ENCODE results near the gene NUDT4.

The NUDT4 gene
- 76.0 to 162 (median 83.8) reads per million in 4 donors for total RNA-seq

- peak; percentile 92 to 97 (median 94) for DNase-seq
Measured at GRCh38 chr12:93377252-93378195, at the start of gene NUDT4. TSS of gene NUDT4 (plus strand) at chr12:93377925. CDS start at chr12:93378323, 398 bp downstream.

DNA sequence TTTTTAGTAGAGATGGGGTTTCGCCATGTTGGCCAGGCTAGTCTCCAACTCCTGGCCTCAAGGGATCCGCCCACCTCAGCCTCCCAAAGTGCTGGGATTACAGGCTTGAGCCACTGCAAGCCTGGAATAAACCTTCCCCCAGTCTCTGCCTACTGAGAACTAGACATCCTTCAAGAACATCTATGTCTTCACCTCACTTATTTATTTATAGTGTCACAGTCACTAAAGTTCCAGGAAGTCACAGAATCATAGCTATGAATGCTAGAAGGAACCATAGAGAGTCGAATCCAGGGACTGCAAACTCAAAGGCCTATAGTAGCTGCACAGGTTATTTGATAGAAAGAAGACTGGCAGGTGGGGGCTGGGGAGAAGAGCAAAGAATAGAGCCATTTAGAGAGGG is 44.7 kb upstream of the NUDT4 start:
- no peak for DNase-seq

GRCh38 chr12:93333828-93334227 is 43.9 kb upstream of the NUDT4 start:
- no peak for DNase-seq

DNA sequence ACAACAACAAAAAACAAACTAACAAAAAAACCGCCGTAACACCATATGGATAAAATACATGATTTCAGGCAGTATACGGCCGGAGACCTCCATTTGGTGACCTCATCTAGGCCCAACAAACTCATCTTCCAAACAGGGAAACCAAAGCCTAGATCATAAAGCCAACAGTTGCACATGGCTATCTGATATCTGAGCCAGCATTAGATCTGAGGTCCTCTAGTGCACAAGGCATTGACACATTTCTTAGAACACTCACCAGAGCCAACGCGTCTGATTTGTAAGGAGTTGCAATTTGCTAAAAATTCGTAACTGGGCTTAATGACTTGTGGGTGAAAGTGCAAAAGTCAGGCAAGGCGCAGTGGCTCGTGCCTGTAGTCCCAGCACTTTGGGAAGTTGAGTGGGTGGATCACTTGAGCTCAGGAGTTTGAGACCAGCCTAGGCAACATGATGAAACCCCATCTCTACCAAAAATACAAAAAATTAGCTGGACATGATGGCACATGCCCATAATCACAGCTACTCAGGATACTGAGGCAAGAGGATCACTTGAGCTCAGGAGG is 42.0 kb upstream of the NUDT4 start:
- DNase-seq, result no peak

- DNase-seq, result no peak
Measured at GRCh38 chr12:93336291-93336741, 41.4 kb upstream of the NUDT4 start.

DNA sequence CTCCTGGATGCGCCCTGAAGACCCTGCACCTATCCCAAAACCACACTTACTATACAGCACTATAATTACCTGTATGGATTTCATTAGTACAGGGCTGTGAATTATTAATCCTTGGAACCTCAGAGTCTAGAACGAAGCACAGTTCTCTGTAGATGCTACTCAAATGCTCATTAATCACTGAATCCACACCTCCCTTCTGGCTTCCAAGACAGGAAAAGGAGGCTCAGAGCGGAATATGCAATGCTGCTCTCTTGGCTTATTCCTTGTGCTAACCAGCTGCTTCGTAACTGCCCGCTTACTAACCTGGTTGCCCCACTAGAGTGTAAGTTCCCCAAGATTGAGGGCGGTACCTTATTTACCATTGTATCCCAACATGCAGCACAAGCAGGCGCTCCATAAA is 39.1 kb upstream of the NUDT4 start:
- no peak for DNase-seq

DNA sequence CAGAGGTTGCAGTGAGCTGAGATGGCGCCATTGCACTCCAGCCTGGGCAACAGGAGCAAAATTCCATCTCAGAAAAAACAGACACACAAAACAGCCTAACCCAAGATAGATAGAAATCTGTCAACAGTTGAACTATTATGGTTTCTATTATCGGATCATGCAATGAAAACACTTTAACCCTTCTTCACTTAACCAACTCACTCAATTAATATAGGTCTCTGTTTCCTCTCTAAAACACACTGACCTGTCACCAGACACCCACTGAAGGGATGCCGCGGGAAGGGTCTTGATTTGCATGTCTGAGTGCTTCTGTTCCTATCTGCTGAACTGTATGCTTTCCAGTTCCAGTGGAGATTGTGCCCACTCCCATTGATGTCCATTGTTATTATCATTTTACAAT is 38.0 kb upstream of the NUDT4 start:
- DNase-seq, result no peak

DNA sequence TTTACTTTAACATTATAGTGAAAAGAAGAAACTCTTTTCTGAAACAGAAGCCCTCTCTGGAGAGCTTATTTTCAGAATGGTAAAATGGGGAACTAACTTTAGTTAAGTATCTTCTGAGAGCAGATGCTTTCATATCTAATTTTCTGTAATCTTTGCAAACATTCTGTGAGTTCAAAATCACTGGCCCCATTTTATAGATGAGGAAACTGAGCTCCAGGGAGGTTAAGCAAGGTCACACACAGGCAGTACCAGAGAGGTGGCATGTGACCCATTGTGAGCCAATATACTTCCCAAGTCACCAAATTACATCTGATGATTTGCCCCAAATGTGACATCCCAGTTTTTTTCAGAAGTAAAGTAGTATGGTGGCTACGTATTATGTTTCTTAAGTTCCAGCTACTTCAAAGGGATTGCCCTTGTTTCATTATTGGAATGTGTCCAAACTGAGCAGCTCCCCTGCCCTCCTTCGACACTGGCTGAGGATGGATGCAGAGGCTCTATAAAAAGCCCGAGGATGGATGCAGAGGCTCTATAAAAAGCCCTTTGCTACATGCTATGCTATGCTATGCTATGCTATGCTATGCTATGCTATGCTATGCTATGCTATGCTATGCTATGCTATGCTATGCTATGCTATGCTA is 36.2 kb upstream of the NUDT4 start:
- DNase-seq, result no peak

GRCh38 chr12:93347054-93347785 is 30.5 kb upstream of the NUDT4 start:
- DNase-seq, result no peak

GRCh38 chr12:93348575-93349435 is 28.9 kb upstream of the NUDT4 start:
- no peak for DNase-seq

GRCh38 chr12:93351726-93352125 is 26.0 kb upstream of the NUDT4 start:
- no peak for DNase-seq

GRCh38 chr12:93352321-93352720 is 25.4 kb upstream of the NUDT4 start:
- no peak for DNase-seq

- no peak for DNase-seq
Measured at GRCh38 chr12:93356214-93356613, 21.5 kb upstream of the NUDT4 start.

GRCh38 chr12:93358058-93358457 is 19.7 kb upstream of the NUDT4 start:
- no peak for DNase-seq

DNA sequence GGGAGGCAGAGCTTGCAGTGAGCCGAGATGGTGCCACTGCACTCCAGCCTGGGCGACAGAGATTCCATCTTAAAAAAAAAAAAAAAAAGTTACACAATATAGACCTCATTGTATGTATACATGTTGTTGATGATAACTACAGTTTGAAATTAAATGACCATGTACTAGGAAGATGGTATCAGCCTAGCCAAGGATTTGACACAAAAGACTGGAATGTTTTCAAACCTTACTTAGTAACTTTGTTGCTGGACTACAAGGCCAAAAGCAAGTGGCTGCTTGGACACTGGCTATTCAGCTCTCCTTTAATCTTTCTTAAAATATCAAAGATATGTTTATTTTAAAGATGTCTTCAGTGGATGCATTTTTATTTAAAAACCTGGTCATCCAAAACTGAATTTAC is 18.9 kb upstream of the NUDT4 start:
- DNase-seq, result no peak

- DNase-seq, result no peak
Measured at GRCh38 chr12:93360688-93361087, 17.0 kb upstream of the NUDT4 start.

- no peak for DNase-seq
Measured at GRCh38 chr12:93361151-93361919, 16.4 kb upstream of the NUDT4 start.

- no peak for DNase-seq
Measured at GRCh38 chr12:93363841-93364297, 13.9 kb upstream of the NUDT4 start.

- no peak for DNase-seq
Measured at GRCh38 chr12:93365616-93366405, 11.9 kb upstream of the NUDT4 start.

DNA sequence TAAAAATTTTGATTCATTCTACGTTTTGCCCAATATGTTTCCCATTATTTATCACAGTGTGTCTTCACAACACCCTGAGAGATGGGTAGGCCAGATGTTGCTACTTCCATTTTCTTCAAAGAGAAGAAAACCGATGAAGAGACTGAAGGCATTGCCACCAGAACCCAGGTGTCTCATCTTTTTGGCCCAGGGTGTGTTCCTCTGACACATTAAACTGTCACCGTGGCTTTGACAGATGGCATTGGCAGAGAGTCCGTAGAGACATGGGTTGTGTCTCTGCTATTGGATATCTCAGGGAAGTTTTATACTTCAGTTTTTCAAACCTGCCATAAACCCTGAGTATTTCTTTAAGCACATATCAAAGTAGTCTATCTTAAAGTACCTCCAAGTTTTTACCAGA is 11.3 kb upstream of the NUDT4 start:
- no peak for DNase-seq
